Osteoblast (primary cell): ENCODE measurements around the gene P3H1. TPM values are rescaled to one million over a fixed set of nuclear protein-coding genes. Genes with fewer than 3 reads are reported as not detected.

ENCODE experiments used
- DNase-seq: peaks from one replicate; pipeline ENCODE4 v3.0.0; 2011; ENCODE audit warnings: low spot score, mixed read lengths; ENCODE audit not compliant: insufficient read length; ENCODE audit errors: missing footprints
- H2AFZ ChIP-seq: 2 replicates; pipeline ENCODE4 v1.6.0; 2011; ENCODE audit warnings: mild to moderate bottlenecking, low read length
- H3K27ac ChIP-seq: 2 replicates; pipeline ENCODE4 v1.5.1; 2011; ENCODE audit warnings: mild to moderate bottlenecking, low read depth, low read length, moderate library complexity
- H3K27me3 ChIP-seq: 2 replicates; pipeline ENCODE4 v1.6.0; 2012; ENCODE audit warnings: mild to moderate bottlenecking, control low read depth, inconsistent platforms, low read length, moderate library complexity; ENCODE audit not compliant: insufficient read depth
- H3K36me3 ChIP-seq: 2 replicates; pipeline ENCODE4 v1.5.1; 2011; ENCODE audit warnings: mild to moderate bottlenecking, low read length, control low read depth, moderate library complexity; ENCODE audit not compliant: insufficient read depth
- H3K4me1 ChIP-seq: 2 replicates; pipeline ENCODE4 v1.5.1; 2011; ENCODE audit warnings: mild to moderate bottlenecking, low read length, control low read depth, moderate library complexity; ENCODE audit not compliant: insufficient read depth
- H3K4me2 ChIP-seq: 2 replicates; pipeline ENCODE4 v1.6.0; 2011; ENCODE audit warnings: mild to moderate bottlenecking, low read length; ENCODE audit not compliant: insufficient read depth
- H3K4me3 ChIP-seq: fragments of 200-600 bp; sonication (generic); 3 replicates; pipeline ENCODE4 v1.5.1; 2012; ENCODE audit warnings: mild to moderate bottlenecking, low read length, inconsistent platforms; ENCODE audit not compliant: insufficient read depth
- H3K79me2 ChIP-seq: 2 replicates; pipeline ENCODE4 v1.6.0; 2012; ENCODE audit warnings: mild to moderate bottlenecking, low read length, control low read depth, inconsistent platforms; ENCODE audit not compliant: insufficient read depth
- H3K9me3 ChIP-seq: 2 replicates; pipeline ENCODE4 v1.5.1; 2011; ENCODE audit warnings: low read depth, low read length, control low read depth
- H4K20me1 ChIP-seq: 2 replicates; pipeline ENCODE4 v1.6.0; 2012; ENCODE audit warnings: mild to moderate bottlenecking, low read length, control low read depth; ENCODE audit not compliant: insufficient read depth
- total RNA-seq: library from RNA; depleted of rRNA; stranded (reverse); fragments of >200 nt; gene quantifications from 2 replicates; pipeline ENCODE4 v1.2.3, GENCODE V29; 2012
- TF ChIP-seq, protein P1 (sequence below): IDR thresholded peaks from 2 replicates; pipeline ENCODE4 v1.5.1; 2011; ENCODE audit warnings: mild to moderate bottlenecking, low read depth, low read length, moderate library complexity; ENCODE audit errors: extremely low read depth

Gene P3H1
- total RNA-seq, 1 donor: 213 TPM

DNA sequence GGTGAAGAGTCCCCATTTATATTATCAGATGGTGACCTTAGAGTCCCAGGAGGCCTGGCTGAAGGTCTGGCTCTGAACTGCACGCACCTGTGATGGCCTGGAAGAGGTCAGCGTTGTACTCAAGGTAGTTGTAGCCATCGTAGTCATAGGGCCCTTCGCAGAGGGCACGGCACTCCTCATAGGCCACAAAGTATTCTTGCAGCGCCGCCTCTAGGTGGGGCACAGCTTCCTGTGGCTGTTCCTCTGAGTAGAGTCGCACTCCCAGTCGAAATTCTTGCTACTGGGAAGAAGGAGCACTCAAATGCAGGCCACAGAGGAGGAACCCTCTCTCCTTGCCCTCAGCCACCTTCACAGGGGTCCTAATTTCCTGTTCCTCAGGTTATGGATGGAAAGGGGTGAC is 7.7 kb downstream of the P3H1 start:
- peaks cover 28% of the 10 kb centered on the region for H3K79me2 ChIP-seq
- H2AFZ ChIP-seq: no peak overlapping the region
- H3K4me3 ChIP-seq: no peak overlapping the region
- peaks cover 2% of the 10 kb centered on the region for H3K4me1 ChIP-seq
- H3K4me2 ChIP-seq: no peak overlapping the region
- H3K9me3 ChIP-seq: no peaks in the 10 kb centered on the region
- DNase-seq: no peak
- TF ChIP-seq, protein P1, sequence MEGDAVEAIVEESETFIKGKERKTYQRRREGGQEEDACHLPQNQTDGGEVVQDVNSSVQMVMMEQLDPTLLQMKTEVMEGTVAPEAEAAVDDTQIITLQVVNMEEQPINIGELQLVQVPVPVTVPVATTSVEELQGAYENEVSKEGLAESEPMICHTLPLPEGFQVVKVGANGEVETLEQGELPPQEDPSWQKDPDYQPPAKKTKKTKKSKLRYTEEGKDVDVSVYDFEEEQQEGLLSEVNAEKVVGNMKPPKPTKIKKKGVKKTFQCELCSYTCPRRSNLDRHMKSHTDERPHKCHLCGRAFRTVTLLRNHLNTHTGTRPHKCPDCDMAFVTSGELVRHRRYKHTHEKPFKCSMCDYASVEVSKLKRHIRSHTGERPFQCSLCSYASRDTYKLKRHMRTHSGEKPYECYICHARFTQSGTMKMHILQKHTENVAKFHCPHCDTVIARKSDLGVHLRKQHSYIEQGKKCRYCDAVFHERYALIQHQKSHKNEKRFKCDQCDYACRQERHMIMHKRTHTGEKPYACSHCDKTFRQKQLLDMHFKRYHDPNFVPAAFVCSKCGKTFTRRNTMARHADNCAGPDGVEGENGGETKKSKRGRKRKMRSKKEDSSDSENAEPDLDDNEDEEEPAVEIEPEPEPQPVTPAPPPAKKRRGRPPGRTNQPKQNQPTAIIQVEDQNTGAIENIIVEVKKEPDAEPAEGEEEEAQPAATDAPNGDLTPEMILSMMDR: no peak
- H3K27ac ChIP-seq: no peak overlapping the region
- peaks cover 79% of the 10 kb centered on the region for H3K36me3 ChIP-seq
- H3K27me3 ChIP-seq: no peaks in the 10 kb centered on the region
- H4K20me1 ChIP-seq: peaks cover 22% of the 10 kb centered on the region

DNA sequence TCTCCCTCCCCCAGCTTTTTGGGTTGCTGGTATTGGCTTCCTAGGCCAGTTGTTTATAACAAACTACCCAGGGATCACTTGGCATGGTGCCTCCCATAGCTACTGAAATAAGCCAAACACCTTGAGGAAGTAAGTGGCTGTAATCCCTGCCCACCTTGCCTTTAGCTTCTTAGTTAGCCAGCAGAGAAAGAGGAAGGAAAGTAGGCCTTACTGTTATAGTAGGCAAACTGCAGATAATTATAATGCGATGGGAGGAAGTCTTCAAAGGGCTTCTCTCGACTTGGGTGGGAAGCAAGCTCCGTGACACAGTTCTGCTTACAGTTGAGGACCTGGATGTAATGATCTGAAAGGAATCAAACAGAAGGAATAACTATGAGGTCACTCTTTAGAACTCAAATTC is 8.2 kb downstream of the P3H1 start:
- Histone ChIP-seq H3K79me2 (peaks cover 24% of the 10 kb centered on the region), H3K27me3 (no peaks in the 10 kb centered on the region), H3K4me2 (no peak overlapping the region), H3K9me3 (no peaks in the 10 kb centered on the region), H4K20me1 (peaks cover 21% of the 10 kb centered on the region), H3K27ac (no peak overlapping the region), H2AFZ (no peak overlapping the region), H3K4me1 (peaks cover 3% of the 10 kb centered on the region), H3K36me3 (peaks cover 83% of the 10 kb centered on the region), H3K4me3 (no peak overlapping the region)
- DNase-seq: no peak
- TF ChIP-seq, protein P1: no peak

- Histone ChIP-seq H3K4me2 (no peak overlapping the region), H2AFZ (no peak overlapping the region), H3K4me1 (peaks cover 9% of the 10 kb centered on the region), H3K27ac (no peak overlapping the region), H3K36me3 (peaks cover 83% of the 10 kb centered on the region), H3K79me2 (peaks cover 17% of the 10 kb centered on the region), H4K20me1 (peaks cover 20% of the 10 kb centered on the region), H3K4me3 (no peak overlapping the region), H3K9me3 (no peaks in the 10 kb centered on the region), H3K27me3 (no peaks in the 10 kb centered on the region)
- no peak for DNase-seq
- TF ChIP-seq, protein P1: no peak
Measured at GRCh38 chr1:42757892-42758275, 8.9 kb downstream of the P3H1 start.

GRCh38 chr1:42756956-42757891 is 9.6 kb downstream of the P3H1 start:
- TF ChIP-seq, protein P1: peak; percentile 68
- H3K4me2 ChIP-seq: no peak overlapping the region
- H3K9me3 ChIP-seq: no peaks in the 10 kb centered on the region
- H4K20me1 ChIP-seq: peaks cover 23% of the 10 kb centered on the region
- H3K4me1 ChIP-seq: peaks cover 12% of the 10 kb centered on the region
- H3K36me3 ChIP-seq: peaks cover 87% of the 10 kb centered on the region
- peak; percentile 81 for DNase-seq
- no peak overlapping the region for H2AFZ ChIP-seq
- H3K79me2 ChIP-seq: peaks cover 10% of the 10 kb centered on the region
- H3K4me3 ChIP-seq: no peak overlapping the region
- H3K27ac ChIP-seq: no peak overlapping the region
- no peaks in the 10 kb centered on the region for H3K27me3 ChIP-seq
